HG03039 (cell line): Measurements from ENCODE around the gene C11orf54.
"Not testable (repeated sequence)": the region's sequence is repeated elsewhere in the genome, so short reads cannot be mapped to it uniquely, and the experiment has no call there.

Source experiments
- ATAC-seq: cut with Tn5 transposase; IDR thresholded peaks from one replicate; pipeline ENCODE4 v1.9.1; 2021; ENCODE audit warnings: mild to moderate bottlenecking, moderate library complexity; ENCODE audit not compliant: unreplicated experiment

Gene C11orf54

GRCh38 chr11:93761910-93762309 is 20.4 kb downstream of the C11orf54 start:
- no peak for ATAC-seq

GRCh38 chr11:93765551-93765950 is 24.1 kb downstream of the C11orf54 start:
- ATAC-seq = no peak

- no peak for ATAC-seq
Observed at GRCh38 chr11:93766504-93766903, 25.0 kb downstream of the C11orf54 start.

- ATAC-seq = no peak
Observed at GRCh38 chr11:93767018-93767417, 25.5 kb downstream of the C11orf54 start.

GRCh38 chr11:93770160-93770559 is 28.7 kb downstream of the C11orf54 start:
- ATAC-seq = no peak

GRCh38 chr11:93772123-93772522 is 30.7 kb downstream of the C11orf54 start:
- ATAC-seq = no peak

- ATAC-seq = no peak
Observed at GRCh38 chr11:93773045-93773477, 31.6 kb downstream of the C11orf54 start.

- ATAC-seq = no peak
Observed at GRCh38 chr11:93773601-93774200, 32.2 kb downstream of the C11orf54 start.

- ATAC-seq = not testable (repeated sequence)
Observed at GRCh38 chr11:93774560-93774959, 33.1 kb downstream of the C11orf54 start.

- ATAC-seq = no peak
Observed at GRCh38 chr11:93775289-93775688, 33.8 kb downstream of the C11orf54 start.

GRCh38 chr11:93783362-93783761 is 41.9 kb downstream of the C11orf54 start:
- no peak for ATAC-seq

GRCh38 chr11:93783765-93784144 is 42.3 kb downstream of the C11orf54 start:
- ATAC-seq = peak; percentile 33

- ATAC-seq = peak; percentile 98
Observed at GRCh38 chr11:93784145-93784934, 42.9 kb downstream of the C11orf54 start, which contains the start of gene MED17. MED17 (plus strand) TSS chr11:93784282; CDS start chr11:93784514, 232 bp downstream.

GRCh38 chr11:93784935-93785360 is 43.5 kb downstream of the C11orf54 start:
- peak; percentile 26 for ATAC-seq

- ATAC-seq = no peak
Observed at GRCh38 chr11:93791493-93791892, 50.0 kb downstream of the C11orf54 start.

GRCh38 chr11:93796441-93797231 is 55.2 kb downstream of the C11orf54 start:
- no peak for ATAC-seq

GRCh38 chr11:93801366-93801765 is 59.9 kb downstream of the C11orf54 start:
- no peak for ATAC-seq

- ATAC-seq = no peak
Observed at GRCh38 chr11:93804879-93805278, 63.4 kb downstream of the C11orf54 start.

- no peak for ATAC-seq
Observed at GRCh38 chr11:93807980-93808379, 66.5 kb downstream of the C11orf54 start.

- no peak for ATAC-seq
Observed at GRCh38 chr11:93813974-93814373, 72.5 kb downstream of the C11orf54 start.
